HCT116 (cell line): ENCODE measurements around the gene BCL11A. TPM values are rescaled to one million over a fixed set of nuclear protein-coding genes. Genes with fewer than 3 reads are reported as not detected.

Experiments
- ATAC-seq: fragments of 200-7000 bp; cut with Tn5 transposase; 2 replicates; pipeline ENCODE4 v1.9.1; 2020; ENCODE audit warnings: mild to moderate bottlenecking, moderate library complexity
- BruUV-seq: library from RNA; stranded (reverse); fragments of 400-500 nt; replicated peaks from 2 replicates; lab custom pipeline; 2021; lab: Mats Ljungman, UMichigan
- CTCF ChIA-PET: fragments of 300-600 bp; sonication (Branson Sonifier 250); formaldehyde crosslinking; loops from one replicate; lab custom pipeline; 2021; ENCODE audit warnings: antibody characterized with exemption; lab: Charles Lee
- POLR2A ChIA-PET: fragments of 300-600, 350-600 bp; sonication (Branson Sonifier 250); formaldehyde crosslinking; loops from one replicate; lab custom pipeline; 2021; ENCODE audit warnings: antibody characterized with exemption; lab: Charles Lee
- RAD21 ChIA-PET, 2 experiments: fragments of 300-600 bp; sonication (Branson Sonifier 250); formaldehyde crosslinking; loops; one replicate each; lab custom pipeline; 2023; ENCODE audit warnings: low total read pairs in 2 of 2; ENCODE audit not compliant: uncharacterized antibody in 2 of 2, unreplicated experiment in 2 of 2, low non-redundant PET in 1 of 2; lab: Charles Lee
- DNase-seq: peaks from one replicate; pipeline ENCODE4 v3.0.0-alpha.2; 2010; ENCODE audit warnings: low read depth, low spot score
- H2AFZ ChIP-seq: fragments of 200-600 bp; shearing (Covaris generic), sonication (generic); 2 replicates; pipeline ENCODE4 v1.6.1; 2017; ENCODE audit warnings: low read depth, mixed run types, mixed read lengths, antibody characterized with exemption, low read length; ENCODE audit not compliant: poor library complexity, severe bottlenecking
- H3K27ac ChIP-seq: 2 replicates; pipeline ENCODE4 v1.5.1; 2012; ENCODE audit warnings: low read depth, low read length
- H3K27me3 ChIP-seq: fragments of 200-600 bp; sonication (generic); 2 replicates; pipeline ENCODE4 v1.6.1; 2016; ENCODE audit warnings: mixed run types, low read length, mixed read lengths; ENCODE audit not compliant: insufficient read depth
- H3K36me3 ChIP-seq, 2 experiments: fragments of 200-500 bp in 1 of 2; fragments of 200-600 bp in 1 of 2; sonication (Bioruptor generic) in 1 of 2; sonication (generic) in 1 of 2; 2 replicates each; pipeline versions ENCODE4 v1.5.1 to v1.6.1; 2014 to 2016; ENCODE audit warnings: low read length in 2 of 2, inconsistent platforms in 1 of 2, mixed read lengths in 1 of 2, mixed run types in 1 of 2; ENCODE audit not compliant: insufficient read depth in 2 of 2, control insufficient read depth in 1 of 2
- H3K4me1 ChIP-seq, 2 experiments: fragments of 200-600 bp in 1 of 2; sonication (generic) in 1 of 2; 2 replicates each; pipeline versions ENCODE4 v1.5.1 to v1.6.1; 2012 to 2017; ENCODE audit warnings: low read length in 2 of 2, inconsistent platforms in 1 of 2, mild to moderate bottlenecking in 1 of 2, mixed read lengths in 1 of 2, mixed run types in 1 of 2, moderate library complexity in 1 of 2; ENCODE audit not compliant: insufficient read depth in 2 of 2, control insufficient read depth in 1 of 2
- H3K4me2 ChIP-seq: fragments of 200-600 bp; sonication (generic); 2 replicates; pipeline ENCODE4 v1.6.1; 2017; ENCODE audit warnings: mixed run types, low read length, mixed read lengths
- H3K4me3 ChIP-seq, 2 experiments: fragments of 200-600 bp in 1 of 2; sonication (generic) in 1 of 2; replicated peaks in 1 of 2; 2 replicates each; pipeline ENCODE4 v1.5.1; 2011 to 2016; ENCODE audit warnings: low read length in 2 of 2, control low read depth in 1 of 2, low read depth in 1 of 2, mild to moderate bottlenecking in 1 of 2, mixed read lengths in 1 of 2, mixed run types in 1 of 2
- H3K79me2 ChIP-seq: fragments of 200-600 bp; sonication (generic); 2 replicates; pipeline ENCODE4 v1.6.1; 2017; ENCODE audit warnings: mild to moderate bottlenecking, mixed run types, low read length, moderate library complexity, mixed read lengths; ENCODE audit not compliant: insufficient read depth
- H3K9ac ChIP-seq: fragments of 200-600 bp; sonication (generic); 2 replicates; pipeline ENCODE4 v1.6.1; 2016; ENCODE audit warnings: low read length, mixed read lengths
- H3K9me2 ChIP-seq: fragments of 200-600 bp; sonication (generic), shearing (Covaris generic); 2 replicates; pipeline ENCODE4 v1.6.1; 2017; ENCODE audit warnings: mixed run types, mild to moderate bottlenecking, moderate library complexity; ENCODE audit not compliant: insufficient read depth
- H3K9me3 ChIP-seq, 2 experiments: fragments of 200-500 bp in 1 of 2; fragments of 200-600 bp in 1 of 2; sonication (Bioruptor generic) in 1 of 2; sonication (generic) in 1 of 2; 2 replicates each; pipeline ENCODE4 v1.6.1; 2014 to 2017; ENCODE audit warnings: low read length in 2 of 2, mixed read lengths in 2 of 2, inconsistent platforms in 1 of 2, low read depth in 1 of 2, mild to moderate bottlenecking in 1 of 2, mixed run types in 1 of 2, moderate library complexity in 1 of 2; ENCODE audit not compliant: control insufficient read depth in 1 of 2, insufficient read depth in 1 of 2
- H4K20me1 ChIP-seq: fragments of 200-600 bp; sonication (generic), shearing (Covaris generic); 2 replicates; pipeline ENCODE4 v1.6.1; 2017; ENCODE audit warnings: mixed run types, mild to moderate bottlenecking, moderate library complexity; ENCODE audit not compliant: insufficient read depth
- CBX3 ChIP-seq: IDR thresholded peaks from 2 replicates; pipeline ENCODE4 v1.6.1; 2012; ENCODE audit warnings: low read depth
- EGR1 ChIP-seq: IDR thresholded peaks from 2 replicates; pipeline ENCODE4 v1.6.1; 2012; ENCODE audit warnings: low read depth
- EZH2phosphoT487 ChIP-seq: fragments of 200-600 bp; IDR thresholded peaks from 2 replicates; pipeline ENCODE4 v1.6.1; 2018; ENCODE audit warnings: antibody characterized with exemption, borderline replicate concordance
- FOSL1 ChIP-seq: IDR thresholded peaks from 2 replicates; pipeline ENCODE4 v1.6.1; 2012; ENCODE audit warnings: low read depth
- JUND ChIP-seq: IDR thresholded peaks from 2 replicates; pipeline ENCODE4 v1.6.1; 2012
- MAX ChIP-seq: IDR thresholded peaks from 2 replicates; pipeline ENCODE4 v1.6.1; 2012
- POLR2A ChIP-seq: IDR thresholded peaks from 2 replicates; pipeline ENCODE4 v1.7.0; 2011; ENCODE audit warnings: borderline replicate concordance; ENCODE audit not compliant: insufficient read depth, insufficient read length; ENCODE audit errors: extremely low read depth
- REST ChIP-seq: IDR thresholded peaks from 2 replicates; pipeline ENCODE4 v1.6.1; 2012; ENCODE audit warnings: low read depth
- SIN3A ChIP-seq: IDR thresholded peaks from 2 replicates; pipeline ENCODE4 v1.6.1; 2012; ENCODE audit warnings: low read depth
- SP1 ChIP-seq: IDR thresholded peaks from 2 replicates; pipeline ENCODE4 v1.6.1; 2012; ENCODE audit warnings: low read depth
- YY1 ChIP-seq: IDR thresholded peaks from 2 replicates; pipeline ENCODE4 v1.6.1; 2011; ENCODE audit warnings: low read length, low read depth, moderate library complexity, mild to moderate bottlenecking; ENCODE audit not compliant: insufficient replicate concordance; ENCODE audit errors: extremely low read depth
- intact Hi-C: fragments of 100-400 bp; cut with micrococcal nuclease; formaldehyde crosslinking; loops from 2 replicates; pipeline ENCODE4 v1.10.0; 2022
- total RNA-seq: library from RNA; stranded (reverse); gene quantifications from one replicate; pipeline ENCODE4 v1.2.1, GENCODE V29; 2021; ENCODE audit not compliant: unreplicated experiment
- TF ChIP-seq, protein P1 (sequence below), 3 experiments: fragments of 200-600 bp in 1 of 3; sonication (generic) in 1 of 3; IDR thresholded peaks in 2 of 3; conservative IDR thresholded peaks in 1 of 3; 2 replicates each; pipeline ENCODE4 v1.5.1; 2012 to 2017; ENCODE audit warnings: low read depth in 2 of 3, low read length in 2 of 3, antibody characterized with exemption in 1 of 3, borderline replicate concordance in 1 of 3, control low read depth in 1 of 3, mild to moderate bottlenecking in 1 of 3, mixed read lengths in 1 of 3, mixed run types in 1 of 3, moderate library complexity in 1 of 3; ENCODE audit not compliant: insufficient read depth in 1 of 3
- TF ChIP-seq, protein P2 (sequence below): IDR thresholded peaks from 2 replicates; pipeline ENCODE4 v1.6.1; 2012
- TF ChIP-seq, protein P3 (sequence below): IDR thresholded peaks from 2 replicates; pipeline ENCODE4 v1.6.1; 2011; ENCODE audit warnings: mild to moderate bottlenecking, low read length, moderate library complexity; ENCODE audit not compliant: insufficient replicate concordance; ENCODE audit errors: extremely low read depth

BCL11A gene
- total RNA-seq, 1 experiment from 2014 or later = 0.71 TPM

GRCh38 chr2:60520917-60521539 lies 32.4 kb downstream of the BCL11A start:
- ChIA-PET POLR2A (no interaction called here), CTCF (no interaction called here), RAD21 (no interaction called here)
- no peak for DNase-seq
- BruUV-seq = no TSS peak
- ATAC-seq = no peak
- Histone ChIP-seq H4K20me1 (no peaks in the 10 kb centered on the region), H3K4me3 (no peak overlapping the region), H3K79me2 (no peaks in the 10 kb centered on the region), H2AFZ (no peak overlapping the region), H3K4me1 (peaks cover 7 to 8% of the 10 kb centered on the region in 2 experiments; a peak in 3 of 4 replicates), H3K9me2 (no peaks in the 10 kb centered on the region), H3K4me2 (no peak overlapping the region), H3K36me3 (no peaks in the 10 kb centered on the region), H3K27me3 (peaks cover 15% of the 10 kb centered on the region), H3K9me3 (no peaks in the 10 kb centered on the region), H3K9ac (no peak overlapping the region), H3K27ac (no peak overlapping the region)
- intact Hi-C loops = no loop called here
- no peak for TF ChIP-seq CBX3
- no peak for TF ChIP-seq EZH2phosphoT487
- TF ChIP-seq JUND = no peak
- no peak for TF ChIP-seq REST
- TF ChIP-seq FOSL1 = no peak
- TF ChIP-seq SIN3A = no peak
- TF ChIP-seq, protein P1, sequence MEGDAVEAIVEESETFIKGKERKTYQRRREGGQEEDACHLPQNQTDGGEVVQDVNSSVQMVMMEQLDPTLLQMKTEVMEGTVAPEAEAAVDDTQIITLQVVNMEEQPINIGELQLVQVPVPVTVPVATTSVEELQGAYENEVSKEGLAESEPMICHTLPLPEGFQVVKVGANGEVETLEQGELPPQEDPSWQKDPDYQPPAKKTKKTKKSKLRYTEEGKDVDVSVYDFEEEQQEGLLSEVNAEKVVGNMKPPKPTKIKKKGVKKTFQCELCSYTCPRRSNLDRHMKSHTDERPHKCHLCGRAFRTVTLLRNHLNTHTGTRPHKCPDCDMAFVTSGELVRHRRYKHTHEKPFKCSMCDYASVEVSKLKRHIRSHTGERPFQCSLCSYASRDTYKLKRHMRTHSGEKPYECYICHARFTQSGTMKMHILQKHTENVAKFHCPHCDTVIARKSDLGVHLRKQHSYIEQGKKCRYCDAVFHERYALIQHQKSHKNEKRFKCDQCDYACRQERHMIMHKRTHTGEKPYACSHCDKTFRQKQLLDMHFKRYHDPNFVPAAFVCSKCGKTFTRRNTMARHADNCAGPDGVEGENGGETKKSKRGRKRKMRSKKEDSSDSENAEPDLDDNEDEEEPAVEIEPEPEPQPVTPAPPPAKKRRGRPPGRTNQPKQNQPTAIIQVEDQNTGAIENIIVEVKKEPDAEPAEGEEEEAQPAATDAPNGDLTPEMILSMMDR (IDR thresholded peaks at IDR 0.05 in 2 of 3, conservative IDR thresholded peaks at IDR 0.05 in 1 of 3; ENCODE audit: borderline replicate concordance in 1 of 3, insufficient read depth in 1 of 3, low read depth in 2 of 3, low read length in 2 of 3) = no peak
- no peak for TF ChIP-seq POLR2A
- no peak for TF ChIP-seq YY1
- TF ChIP-seq, protein P2, sequence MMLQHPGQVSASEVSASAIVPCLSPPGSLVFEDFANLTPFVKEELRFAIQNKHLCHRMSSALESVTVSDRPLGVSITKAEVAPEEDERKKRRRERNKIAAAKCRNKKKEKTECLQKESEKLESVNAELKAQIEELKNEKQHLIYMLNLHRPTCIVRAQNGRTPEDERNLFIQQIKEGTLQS = no peak
- TF ChIP-seq, protein P3, sequence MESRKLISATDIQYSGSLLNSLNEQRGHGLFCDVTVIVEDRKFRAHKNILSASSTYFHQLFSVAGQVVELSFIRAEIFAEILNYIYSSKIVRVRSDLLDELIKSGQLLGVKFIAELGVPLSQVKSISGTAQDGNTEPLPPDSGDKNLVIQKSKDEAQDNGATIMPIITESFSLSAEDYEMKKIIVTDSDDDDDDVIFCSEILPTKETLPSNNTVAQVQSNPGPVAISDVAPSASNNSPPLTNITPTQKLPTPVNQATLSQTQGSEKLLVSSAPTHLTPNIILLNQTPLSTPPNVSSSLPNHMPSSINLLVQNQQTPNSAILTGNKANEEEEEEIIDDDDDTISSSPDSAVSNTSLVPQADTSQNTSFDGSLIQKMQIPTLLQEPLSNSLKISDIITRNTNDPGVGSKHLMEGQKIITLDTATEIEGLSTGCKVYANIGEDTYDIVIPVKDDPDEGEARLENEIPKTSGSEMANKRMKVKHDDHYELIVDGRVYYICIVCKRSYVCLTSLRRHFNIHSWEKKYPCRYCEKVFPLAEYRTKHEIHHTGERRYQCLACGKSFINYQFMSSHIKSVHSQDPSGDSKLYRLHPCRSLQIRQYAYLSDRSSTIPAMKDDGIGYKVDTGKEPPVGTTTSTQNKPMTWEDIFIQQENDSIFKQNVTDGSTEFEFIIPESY = no peak
- TF ChIP-seq MAX = no peak
- TF ChIP-seq SP1 = no peak
- TF ChIP-seq EGR1 = no peak
